Lung (tissue), 12 donors: ENCODE measurements around the gene ZMIZ2. TPM values are rescaled to one million over a fixed set of nuclear protein-coding genes. Genes with fewer than 3 reads are reported as not detected.
"Not testable (repeated sequence)": the region's sequence is repeated elsewhere in the genome, so short reads cannot be mapped to it uniquely, and the experiment has no call there.

Experiments used
- ATAC-seq: fragments of 200-7000 bp; cut with Tn5 transposase; one replicate; pipeline ENCODE4 v1.9.1; 2020; ENCODE audit warnings: moderate number of reproducible peaks; ENCODE audit not compliant: insufficient read depth, low FRiP score
- DNase-seq, 3 donors: peaks; one replicate each; pipeline ENCODE4 v3.0.0-alpha.2; 2013 to 2017
- H3K27ac ChIP-seq, 2 donors: one replicate each; pipeline ENCODE4 v1.5.1; 2013; ENCODE audit warnings: mild to moderate bottlenecking in 2 of 2, moderate library complexity in 2 of 2, control low read depth in 1 of 2, inconsistent platforms in 1 of 2, low read depth in 1 of 2, low read length in 1 of 2
- H3K27me3 ChIP-seq, 3 donors: one replicate each; pipeline ENCODE4 v1.5.1; 2013; ENCODE audit warnings: low read length in 2 of 3; ENCODE audit not compliant: control insufficient read depth in 3 of 3, insufficient read depth in 3 of 3
- H3K36me3 ChIP-seq, 4 donors: one replicate each; pipeline ENCODE4 v1.5.1; 2013; ENCODE audit warnings: low read length in 4 of 4, mild to moderate bottlenecking in 1 of 4, moderate library complexity in 1 of 4; ENCODE audit not compliant: control insufficient read depth in 4 of 4, insufficient read depth in 4 of 4
- H3K4me1 ChIP-seq, 5 donors: one replicate each; pipeline ENCODE4 v1.5.1; 2013; ENCODE audit warnings: low read length in 5 of 5, mild to moderate bottlenecking in 2 of 5, moderate library complexity in 1 of 5; ENCODE audit not compliant: control insufficient read depth in 5 of 5, insufficient read depth in 5 of 5
- H3K4me3 ChIP-seq: one replicate; pipeline ENCODE4 v1.5.1; 2013; ENCODE audit warnings: mild to moderate bottlenecking, control low read depth, moderate library complexity
- H3K9ac ChIP-seq, 2 donors: one replicate each; pipeline ENCODE4 v1.5.1; 2013; ENCODE audit warnings: low read length in 2 of 2, control low read depth in 1 of 2; ENCODE audit not compliant: insufficient read depth in 1 of 2
- H3K9me3 ChIP-seq, 4 donors: one replicate each; pipeline ENCODE4 v1.5.1; 2013; ENCODE audit warnings: low read length in 3 of 4, mild to moderate bottlenecking in 1 of 4, moderate library complexity in 1 of 4; ENCODE audit not compliant: control insufficient read depth in 4 of 4, insufficient read depth in 3 of 4
- WGBS, 2 donors: extraction: QIAGEN DNeasy Blood & Tissue Kit; methylation state at CpG; one replicate each; pipeline ENCODE4 v1.1.7; 2013; 5-methylcytosine and 5-hydroxymethylcytosine counted together
- polyA plus RNA-seq, 2 donors: library from polyadenylated mRNA; stranded (reverse); fragments of 200-250 nt; gene quantifications; one replicate each; pipeline ENCODE4 v1.2.1, GENCODE V29; 2013
- total RNA-seq, 2 donors: library from RNA; depleted of rRNA in 1 of 2; stranded (reverse); fragments of >200 nt in 1 of 2; gene quantifications; one replicate each; pipeline ENCODE4 v1.2.1, GENCODE V29; 2014 to 2021
- TF ChIP-seq, protein P1 (sequence below): IDR thresholded peaks from 2 replicates; pipeline ENCODE4 v1.5.1; 2012; ENCODE audit warnings: mild to moderate bottlenecking; ENCODE audit errors: control extremely low read depth, extremely low read depth
- donor health status: control.
- donor health status: control.
- donor health status: Bipolar disorder and iron deficiency.
- donor health status: healthy.
- donor health status: DM: yes; HTN: yes; CAD: no.

ZMIZ2 gene
- total and polyA plus RNA-seq, 4 donors, result 26.2 to 103 (median 53.7) TPM

GRCh38 chr7:44724276-44724675, 24.4 kb upstream of the ZMIZ2 start:
- H3K9ac ChIP-seq, result no peak overlapping the region
- H3K4me3 ChIP-seq, result no peak overlapping the region
- WGBS, 2 donors, result 82 to 88% methylated on average over 4 of the region's 4 CpGs
- ATAC-seq, result no peak
- TF ChIP-seq, protein P1, sequence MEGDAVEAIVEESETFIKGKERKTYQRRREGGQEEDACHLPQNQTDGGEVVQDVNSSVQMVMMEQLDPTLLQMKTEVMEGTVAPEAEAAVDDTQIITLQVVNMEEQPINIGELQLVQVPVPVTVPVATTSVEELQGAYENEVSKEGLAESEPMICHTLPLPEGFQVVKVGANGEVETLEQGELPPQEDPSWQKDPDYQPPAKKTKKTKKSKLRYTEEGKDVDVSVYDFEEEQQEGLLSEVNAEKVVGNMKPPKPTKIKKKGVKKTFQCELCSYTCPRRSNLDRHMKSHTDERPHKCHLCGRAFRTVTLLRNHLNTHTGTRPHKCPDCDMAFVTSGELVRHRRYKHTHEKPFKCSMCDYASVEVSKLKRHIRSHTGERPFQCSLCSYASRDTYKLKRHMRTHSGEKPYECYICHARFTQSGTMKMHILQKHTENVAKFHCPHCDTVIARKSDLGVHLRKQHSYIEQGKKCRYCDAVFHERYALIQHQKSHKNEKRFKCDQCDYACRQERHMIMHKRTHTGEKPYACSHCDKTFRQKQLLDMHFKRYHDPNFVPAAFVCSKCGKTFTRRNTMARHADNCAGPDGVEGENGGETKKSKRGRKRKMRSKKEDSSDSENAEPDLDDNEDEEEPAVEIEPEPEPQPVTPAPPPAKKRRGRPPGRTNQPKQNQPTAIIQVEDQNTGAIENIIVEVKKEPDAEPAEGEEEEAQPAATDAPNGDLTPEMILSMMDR, result no peak
- H3K9me3 ChIP-seq, result peaks cover 0 to 6% (median 0%) of the 10 kb centered on the region in 4 donors
- no peak overlapping the region for H3K27ac ChIP-seq
- H3K4me1 ChIP-seq, result peaks cover 0 to 4% (median 0%) of the 10 kb centered on the region in 5 donors
- no peaks in the 10 kb centered on the region for H3K36me3 ChIP-seq
- H3K27me3 ChIP-seq, result no peaks in the 10 kb centered on the region
- DNase-seq, result no peak

DNA sequence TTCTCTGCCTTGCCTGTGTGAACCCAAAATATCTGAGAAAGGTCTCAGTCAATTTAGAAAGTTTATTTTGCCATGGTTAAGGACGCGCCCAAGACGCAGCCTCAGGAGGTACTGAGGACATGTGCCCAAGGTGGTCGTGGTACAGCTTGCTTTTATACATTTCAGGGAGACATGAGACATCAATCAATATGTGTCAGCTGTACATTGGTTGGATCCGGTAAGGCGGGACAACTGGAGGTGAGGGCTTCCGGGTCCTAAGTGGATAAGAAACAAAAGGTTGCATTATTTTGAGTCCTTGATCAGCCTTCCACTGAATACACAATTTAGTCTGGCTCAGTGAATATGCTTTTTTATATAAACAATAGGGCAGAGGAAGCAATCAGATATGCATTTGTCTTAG, 22.4 kb upstream of the ZMIZ2 start:
- H3K4me3 ChIP-seq, H3K36me3 ChIP-seq, H3K27ac ChIP-seq, ATAC-seq, H3K9me3 ChIP-seq, DNase-seq, H3K4me1 ChIP-seq, H3K27me3 ChIP-seq, H3K9ac ChIP-seq: not testable (repeated sequence)
- WGBS, 2 donors, result 63 to 83% methylated on average over 7 of the region's 7 CpGs

GRCh38 chr7:44727158-44727936, 21.3 kb upstream of the ZMIZ2 start:
- Histone ChIP-seq H3K4me3 (no peak overlapping the region), H3K9ac (no peak overlapping the region), H3K9me3 (peaks cover 0 to 2% (median 0%) of the 10 kb centered on the region in 4 donors), H3K36me3 (no peaks in the 10 kb centered on the region), H3K27ac (peak overlapping the region in 1 of 2 donors; percentile 63), H3K4me1 (peaks cover 0 to 4% (median 0%) of the 10 kb centered on the region in 5 donors), H3K27me3 (no peaks in the 10 kb centered on the region)
- ATAC-seq, result no peak
- peak in 1 of 3 donors; percentile 11 for DNase-seq
- 53% methylated on average over 6 of the region's 6 CpGs for WGBS, 2 donors
- TF ChIP-seq, protein P1, result no peak

GRCh38 chr7:44727937-44728262, 20.7 kb upstream of the ZMIZ2 start:
- DNase-seq (no peak), ATAC-seq (no peak)
- Histone ChIP-seq H3K9me3 (peaks cover 0 to 2% (median 0%) of the 10 kb centered on the region in 4 donors), H3K4me1 (peaks cover 0 to 4% (median 0%) of the 10 kb centered on the region in 5 donors), H3K4me3 (no peak overlapping the region), H3K36me3 (no peaks in the 10 kb centered on the region), H3K27ac (no peak overlapping the region), H3K27me3 (no peaks in the 10 kb centered on the region), H3K9ac (no peak overlapping the region)
- TF ChIP-seq, protein P1, result no peak
- 96 to 100% methylated on average over 1 of the region's 1 CpG for WGBS, 2 donors
